ENCODE measurements around the gene ZNF701. TPM values are rescaled to one million over a fixed set of nuclear protein-coding genes. Genes with fewer than 3 reads are reported as not detected.
"Not testable (repeated sequence)": the region's sequence is repeated elsewhere in the genome, so short reads cannot be mapped to it uniquely, and the experiment has no call there.

Gene ZNF701
- total and polyA plus RNA-seq, 8 donors: 4.2 to 13.6 (median 6.9) TPM

DNA sequence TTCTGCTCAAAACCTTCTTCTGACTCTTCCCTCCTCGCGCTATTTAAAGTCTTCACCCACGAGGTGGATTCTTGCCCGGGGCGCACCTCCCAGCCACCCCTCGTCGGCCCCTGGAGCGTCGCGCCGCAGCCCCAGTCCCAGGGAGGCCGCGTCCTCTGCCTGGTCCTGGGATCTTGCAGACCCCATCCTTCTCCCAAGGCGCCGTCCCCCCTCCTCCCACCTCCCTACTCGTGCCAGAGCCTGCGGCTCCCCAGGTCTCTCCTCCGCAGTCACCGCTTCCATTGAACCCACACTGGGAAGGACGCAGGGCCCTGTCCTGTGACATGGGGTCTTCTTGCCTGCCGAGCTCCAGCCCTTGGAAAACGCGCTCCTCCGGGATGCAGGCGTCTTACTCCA, 42.1 kb upstream of the ZNF701 start:
- WGBS, 2 donors: 1% methylated on average over 25 of the region's 25 CpGs
- H3K27ac ChIP-seq: peak overlapping the region; percentile 82 to 96 (median 93)
- TF ChIP-seq, protein P1, sequence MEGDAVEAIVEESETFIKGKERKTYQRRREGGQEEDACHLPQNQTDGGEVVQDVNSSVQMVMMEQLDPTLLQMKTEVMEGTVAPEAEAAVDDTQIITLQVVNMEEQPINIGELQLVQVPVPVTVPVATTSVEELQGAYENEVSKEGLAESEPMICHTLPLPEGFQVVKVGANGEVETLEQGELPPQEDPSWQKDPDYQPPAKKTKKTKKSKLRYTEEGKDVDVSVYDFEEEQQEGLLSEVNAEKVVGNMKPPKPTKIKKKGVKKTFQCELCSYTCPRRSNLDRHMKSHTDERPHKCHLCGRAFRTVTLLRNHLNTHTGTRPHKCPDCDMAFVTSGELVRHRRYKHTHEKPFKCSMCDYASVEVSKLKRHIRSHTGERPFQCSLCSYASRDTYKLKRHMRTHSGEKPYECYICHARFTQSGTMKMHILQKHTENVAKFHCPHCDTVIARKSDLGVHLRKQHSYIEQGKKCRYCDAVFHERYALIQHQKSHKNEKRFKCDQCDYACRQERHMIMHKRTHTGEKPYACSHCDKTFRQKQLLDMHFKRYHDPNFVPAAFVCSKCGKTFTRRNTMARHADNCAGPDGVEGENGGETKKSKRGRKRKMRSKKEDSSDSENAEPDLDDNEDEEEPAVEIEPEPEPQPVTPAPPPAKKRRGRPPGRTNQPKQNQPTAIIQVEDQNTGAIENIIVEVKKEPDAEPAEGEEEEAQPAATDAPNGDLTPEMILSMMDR (IDR thresholded peaks at IDR 0.05): no peak

DNA sequence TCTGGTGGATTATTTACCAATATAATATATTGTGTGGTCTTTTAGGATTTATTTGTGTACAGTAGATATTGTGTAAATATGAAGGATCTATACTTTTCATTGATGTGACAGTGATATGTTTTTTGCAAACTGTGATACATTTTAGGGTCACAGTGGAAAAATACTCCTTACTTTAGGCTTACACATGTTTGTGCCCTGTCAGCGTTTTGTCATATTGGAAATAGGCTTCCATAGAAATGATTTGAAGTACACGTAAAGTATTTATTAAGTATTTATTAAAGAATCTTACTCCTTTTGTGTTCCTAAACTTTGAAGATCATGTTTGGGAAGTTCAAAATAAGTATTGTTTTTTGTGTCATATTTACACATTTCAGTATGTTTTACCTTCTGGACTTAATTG, 37.6 kb upstream of the ZNF701 start:
- H3K9me3 ChIP-seq: no peaks in the 10 kb centered on the region
- no peak overlapping the region for H3K4me3 ChIP-seq
- no peak overlapping the region for H3K27ac ChIP-seq
- peak; percentile 9 for FAIRE-seq
- no peak for ATAC-seq
- intact Hi-C loops (cut with DNase I): no loop called here
- peaks cover 0 to 9% (median 0%) of the 10 kb centered on the region in 3 donors for H3K36me3 ChIP-seq
- DNase-seq: no peak
- TF ChIP-seq, protein P1 (IDR thresholded peaks at IDR 0.05): no peak
- 96 to 97% methylated on average over 2 of the region's 2 CpGs for WGBS, 2 donors
- no peaks in the 10 kb centered on the region for H3K27me3 ChIP-seq
- peaks cover 0 to 6% (median 0%) of the 10 kb centered on the region in 3 donors for H3K4me1 ChIP-seq

More for the DNA sequence above, 42.1 kb upstream of the ZNF701 start:
- Histone ChIP-seq H3K27me3 (no peaks in the 10 kb centered on the region), H3K9me3 (no peaks in the 10 kb centered on the region), H3K4me1 (peaks cover 0 to 6% (median 0%) of the 10 kb centered on the region in 3 donors), H3K4me3 (peak overlapping the region; percentile 61 to 84 (median 64)), H3K36me3 (peaks cover 0 to 1% (median 0%) of the 10 kb centered on the region in 3 donors)
- peak in 5 of 6 donors; percentile 17 to 59 (median 51) for DNase-seq
- ATAC-seq: peak; percentile 18 to 41 (median 30)
- FAIRE-seq: no peak
- intact Hi-C loops (cut with DNase I): no loop called here

DNA sequence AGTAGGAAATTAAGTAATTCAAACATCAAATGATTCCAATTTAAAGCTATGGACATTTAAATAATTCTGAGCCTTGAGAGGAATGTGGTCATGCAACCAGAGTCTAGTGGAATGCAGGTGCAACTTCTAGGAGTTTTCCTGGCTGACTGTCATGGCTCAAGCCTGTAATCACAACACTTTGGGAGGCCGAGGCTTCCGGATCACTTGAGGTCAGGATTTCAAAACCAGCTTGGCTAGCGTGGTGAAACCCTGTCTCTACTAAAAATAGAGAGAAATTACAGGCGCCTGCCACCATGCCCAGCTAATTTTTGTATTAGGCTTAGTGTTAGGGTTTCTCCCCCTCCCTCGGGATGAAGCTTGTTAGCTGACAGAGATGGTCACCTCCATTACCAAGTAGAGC, 36.2 kb upstream of the ZNF701 start:
- WGBS, 2 donors: 68 to 74% methylated on average over 5 of the region's 5 CpGs
- intact Hi-C loops (cut with DNase I): no loop called here
- DNase-seq (no peak), FAIRE-seq (no peak), ATAC-seq (no peak)
- Histone ChIP-seq H3K27ac (peak overlapping the region in 1 of 4 donors; percentile 8), H3K36me3 (peaks cover 0 to 9% (median 0%) of the 10 kb centered on the region in 3 donors), H3K4me1 (no peaks in the 10 kb centered on the region), H3K27me3 (no peaks in the 10 kb centered on the region), H3K9me3 (no peaks in the 10 kb centered on the region), H3K4me3 (no peak overlapping the region)
- TF ChIP-seq, protein P1 (IDR thresholded peaks at IDR 0.05): no peak

DNA sequence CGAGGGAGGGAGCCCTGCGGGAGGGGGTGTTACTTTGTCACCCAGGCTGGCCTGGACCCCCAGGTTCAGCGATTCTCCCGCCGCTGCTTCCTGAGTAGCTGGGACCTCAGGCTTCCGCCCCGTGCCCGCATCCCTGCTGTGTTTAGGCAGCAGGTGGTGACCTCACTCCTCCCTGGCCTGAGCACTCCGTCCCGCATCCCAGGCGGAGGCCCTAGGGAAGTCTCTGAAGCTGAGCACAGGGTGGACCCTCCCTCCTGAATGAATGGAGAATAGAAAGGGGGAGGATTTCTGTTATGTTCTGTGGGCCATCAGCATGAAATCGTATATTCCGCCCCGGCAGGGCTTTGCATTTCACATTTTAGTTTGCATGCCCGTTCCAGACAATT, 34.7 kb upstream of the ZNF701 start:
- FAIRE-seq; H3K4me1 ChIP-seq; DNase-seq; H3K36me3 ChIP-seq; intact Hi-C loops (cut with DNase I); H3K9me3 ChIP-seq; H3K27me3 ChIP-seq; H3K27ac ChIP-seq; ATAC-seq: not testable (repeated sequence)
- H3K4me3 ChIP-seq: peak overlapping the region in 2 of 4 donors; percentile 10 to 31
- WGBS, 2 donors: 36 to 45% methylated on average over 14 to 15 of the region's 15 CpGs

DNA sequence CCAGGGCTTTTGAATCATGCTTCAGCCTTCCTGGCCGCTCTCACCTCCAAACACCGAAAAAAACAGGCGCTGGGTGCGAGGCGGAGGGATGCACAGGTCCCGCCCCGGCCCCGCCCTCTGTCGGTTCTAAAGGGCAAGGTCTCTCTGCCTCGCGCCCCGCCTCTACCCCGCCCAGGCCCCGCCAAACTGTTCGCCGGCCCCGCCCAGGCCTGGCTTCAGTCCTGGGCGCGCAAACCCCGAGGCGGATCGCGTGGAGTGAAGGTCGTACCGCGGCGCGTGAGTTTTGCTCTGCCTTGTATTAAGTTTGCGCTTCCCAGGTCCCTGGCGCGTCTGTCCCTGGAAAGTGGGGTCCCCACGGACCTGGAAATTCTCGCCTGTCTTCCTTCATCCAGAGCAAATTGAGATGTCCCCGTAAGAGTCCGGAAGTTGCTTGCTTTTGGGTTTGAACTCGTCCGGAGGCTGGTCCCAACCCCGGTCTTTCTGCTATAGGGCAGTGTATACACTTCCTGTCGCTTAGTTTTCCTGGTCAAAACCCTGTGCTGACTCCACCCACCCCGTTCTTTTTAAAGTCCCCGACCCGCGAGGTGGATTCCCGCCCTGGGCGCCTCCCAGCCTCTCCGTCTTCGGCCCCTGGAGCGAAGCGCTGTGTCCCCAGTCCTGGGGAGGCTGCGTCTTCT, 34.2 kb upstream of the ZNF701 start:
- H3K4me1 ChIP-seq: no peaks in the 10 kb centered on the region
- H3K27ac ChIP-seq: peak overlapping the region in 1 of 4 donors; percentile 19
- peak overlapping the region in 3 of 4 donors; percentile 8 to 31 (median 10) for H3K4me3 ChIP-seq
- TF ChIP-seq, protein P1 (IDR thresholded peaks at IDR 0.05): no peak
- ATAC-seq (peak; percentile 77 to 98 (median 95)), FAIRE-seq (no peak), DNase-seq (peak; percentile 44 to 78 (median 69))
- no peaks in the 10 kb centered on the region for H3K9me3 ChIP-seq
- H3K27me3 ChIP-seq: no peaks in the 10 kb centered on the region
- intact Hi-C loops (cut with DNase I): no loop called here
- peaks cover 0 to 9% (median 0%) of the 10 kb centered on the region in 3 donors for H3K36me3 ChIP-seq
- 36 to 38% methylated on average over 50 of the region's 50 CpGs for WGBS, 2 donors

Measured in pancreas (tissue), 10 donors.